ENCODE results near the gene KDM2A. TPM values are rescaled to one million over a fixed set of nuclear protein-coding genes. Genes with fewer than 3 reads are reported as not detected.

Gene KDM2A
- total RNA-seq, 4 donors from 2014 or later: 44.9 to 69.5 (median 51.4) TPM

- peaks cover 18 to 53% (median 35%) of the 10 kb centered on the region in 4 donors for H3K4me1 ChIP-seq
- intact Hi-C loops (cut with DNase I): no loop called here
- TF ChIP-seq EP300 (IDR thresholded peaks at IDR 0.05) (no peak), CTCF (IDR thresholded peaks at IDR 0.05) (no peak), POLR2AphosphoS5 (IDR thresholded peaks at IDR 0.05) (no peak), POLR2A (IDR thresholded peaks at IDR 0.05; ENCODE audit: low read depth) (no peak)
- DNase-seq (ENCODE audit: extremely low spot score): no peak
- H3K4me3 ChIP-seq: no peak overlapping the region
- peaks cover 10 to 41% (median 26%) of the 10 kb centered on the region in 4 donors for H3K36me3 ChIP-seq
- WGBS: 73% methylated on average over 4 of the region's 4 CpGs
- H3K27me3 ChIP-seq: no peaks in the 10 kb centered on the region
- H3K9me3 ChIP-seq: no peaks in the 10 kb centered on the region
- no peak overlapping the region for H3K27ac ChIP-seq (replicated peaks in 1 of 4)
Observed at GRCh38 chr11:67178878-67179277, 59.8 kb downstream of the KDM2A start.

GRCh38 chr11:67179892-67180490 lies 60.9 kb downstream of the KDM2A start:
- H3K4me1 ChIP-seq: peaks cover 10 to 42% (median 26%) of the 10 kb centered on the region in 4 donors
- H3K27me3 ChIP-seq: no peaks in the 10 kb centered on the region
- intact Hi-C loops (cut with DNase I): no loop called here
- WGBS: 80% methylated on average over 5 of the region's 5 CpGs
- H3K36me3 ChIP-seq: peaks cover 10 to 52% (median 36%) of the 10 kb centered on the region in 4 donors
- no peak for DNase-seq (ENCODE audit: extremely low spot score)
- H3K27ac ChIP-seq (replicated peaks in 1 of 4): no peak overlapping the region
- TF ChIP-seq POLR2A (IDR thresholded peaks at IDR 0.05; ENCODE audit: low read depth) (no peak), EP300 (IDR thresholded peaks at IDR 0.05) (no peak), CTCF (IDR thresholded peaks at IDR 0.05) (no peak), POLR2AphosphoS5 (IDR thresholded peaks at IDR 0.05) (no peak)
- no peak overlapping the region for H3K4me3 ChIP-seq
- H3K9me3 ChIP-seq: no peaks in the 10 kb centered on the region

DNA sequence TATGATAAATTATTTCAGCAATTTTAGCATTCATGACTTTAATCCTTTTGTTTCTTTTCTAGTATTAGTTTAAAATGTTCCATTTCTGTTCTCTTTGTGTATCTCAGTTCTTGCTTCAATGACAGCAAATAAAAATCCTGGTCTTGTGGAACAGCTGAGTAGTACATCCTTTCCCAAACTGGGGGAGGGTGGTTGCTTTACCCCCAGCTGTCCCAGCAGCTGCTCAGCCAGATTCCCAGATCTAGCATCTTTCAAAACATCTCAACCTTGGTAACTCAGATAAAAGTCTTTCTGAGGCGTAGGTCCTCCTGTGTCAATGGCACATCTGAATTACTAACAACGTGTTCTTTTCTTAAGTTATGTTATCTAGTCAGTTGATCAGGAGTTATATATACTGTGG lies 75.0 kb downstream of the KDM2A start:
- WGBS: 95% methylated on average over 2 of the region's 2 CpGs
- H3K36me3 ChIP-seq: peaks cover 0 to 69% (median 25%) of the 10 kb centered on the region in 4 donors

GRCh38 chr11:67195971-67196456 lies 77.0 kb downstream of the KDM2A start:
- no peak for DNase-seq (ENCODE audit: extremely low spot score)
- intact Hi-C loops (cut with DNase I): no loop called here
- Histone ChIP-seq H3K27ac (replicated peaks in 1 of 4) (no peak overlapping the region), H3K4me1 (no peaks in the 10 kb centered on the region), H3K9me3 (no peaks in the 10 kb centered on the region), H3K4me3 (no peak overlapping the region), H3K36me3 (peaks cover 0 to 76% (median 30%) of the 10 kb centered on the region in 4 donors), H3K27me3 (no peaks in the 10 kb centered on the region)
- TF ChIP-seq EP300 (IDR thresholded peaks at IDR 0.05): no peak
- TF ChIP-seq POLR2A (IDR thresholded peaks at IDR 0.05; ENCODE audit: low read depth): no peak
- no peak for TF ChIP-seq CTCF (IDR thresholded peaks at IDR 0.05)
- no peak for TF ChIP-seq POLR2AphosphoS5 (IDR thresholded peaks at IDR 0.05)
- WGBS: 81% methylated on average over 6 of the region's 6 CpGs

More for the DNA sequence above, 75.0 kb downstream of the KDM2A start:
- Histone ChIP-seq H3K4me3 (no peak overlapping the region), H3K9me3 (no peaks in the 10 kb centered on the region), H3K27ac (replicated peaks in 1 of 4) (no peak overlapping the region), H3K27me3 (no peaks in the 10 kb centered on the region), H3K4me1 (no peaks in the 10 kb centered on the region)
- TF ChIP-seq EP300 (IDR thresholded peaks at IDR 0.05) (no peak), POLR2A (IDR thresholded peaks at IDR 0.05; ENCODE audit: low read depth) (no peak), CTCF (IDR thresholded peaks at IDR 0.05) (no peak), POLR2AphosphoS5 (IDR thresholded peaks at IDR 0.05) (no peak)
- intact Hi-C loops (cut with DNase I): no loop called here
- no peak for DNase-seq (ENCODE audit: extremely low spot score)
